ENCODE results near the gene NKTR. TPM values are rescaled to one million over a fixed set of nuclear protein-coding genes. Genes with fewer than 3 reads are reported as not detected.

Gene NKTR
- total and polyA plus RNA-seq, 2 experiments from 2014 or later: 81.3 to 117 TPM

- Mint-ChIP-seq H3K27ac (peak overlapping the region; percentile 52; the same call in 1 of the 2 replicates), H3K9me3 (no peaks in the 10 kb centered on the region; the same call in none of the 3 replicates), H3K4me1 (peaks cover 24% of the 10 kb centered on the region), H3K36me3 (ENCODE audit: low read depth) (peaks cover 29% of the 10 kb centered on the region), H3K4me3 (peak overlapping the region; percentile 96), H3K27me3 (ENCODE audit: insufficient read depth, low read depth, poor library complexity) (peaks cover 11% of the 10 kb centered on the region)
- H4K20me1 ChIP-seq (replicated peaks; ENCODE audit: insufficient read depth): peaks cover 39% of the 10 kb centered on the region
- peaks cover 59% of the 10 kb centered on the region for H3K79me2 ChIP-seq (replicated peaks; ENCODE audit: insufficient read depth)
- H3K9me2 ChIP-seq (ENCODE audit: insufficient read depth): no peaks in the 10 kb centered on the region
- H3F3A ChIP-seq (replicated peaks; ENCODE audit: low read depth): peaks cover 5% of the 10 kb centered on the region
- no peaks in the 10 kb centered on the region; the same call in 1 of the 2 replicates for H3K36me3 ChIP-seq (ENCODE audit: insufficient read depth)
- peak; percentile 60 for DNase-seq (ENCODE audit: low spot score)
- no peak overlapping the region for H2AFZ ChIP-seq
- TF ChIP-seq CTCF (conservative IDR thresholded peaks at IDR 0.05; ENCODE audit: low read depth in 2 of 2): peak in 1 of 2 experiments; percentile 25; a peak in 1 of 4 replicates
- no peak for TF ChIP-seq STAT1 (IDR thresholded peaks at IDR 0.05; ENCODE audit: unreplicated experiment)
- H3K27me3 ChIP-seq (ENCODE audit: insufficient read depth): no peaks in the 10 kb centered on the region
- H3K4me2 ChIP-seq: peak overlapping the region; percentile 81
- H3K27ac ChIP-seq (ENCODE audit: low read depth): no peak overlapping the region
- peaks cover 17% of the 10 kb centered on the region for H3K4me1 ChIP-seq (ENCODE audit: insufficient read depth)
- ATAC-seq: no peak
- H3K4me3 ChIP-seq: peak overlapping the region; percentile 75
Observed at GRCh38 chr3:42601896-42602581, 1.6 kb downstream of the NKTR start.

DNA sequence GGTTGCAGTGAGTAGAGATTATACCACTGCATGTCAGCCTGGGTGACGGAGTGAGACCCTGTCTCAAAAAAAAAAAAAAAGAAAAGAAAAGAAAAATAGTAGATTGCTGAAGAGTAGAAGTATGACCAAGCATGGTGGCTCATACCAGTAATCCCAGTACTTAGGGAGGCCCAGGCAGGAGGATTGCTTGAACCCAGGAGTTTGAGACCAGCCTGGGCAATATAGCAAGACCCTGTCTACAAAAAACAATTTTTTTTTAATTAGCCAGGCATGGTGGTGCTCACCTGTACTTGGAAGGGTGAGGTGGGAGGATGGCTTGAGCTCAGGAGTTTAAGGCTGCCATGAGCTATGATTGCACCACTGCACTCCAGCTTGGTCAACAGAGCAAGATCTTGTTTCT is 2.5 kb downstream of the NKTR start:
- H3K4me1 ChIP-seq (ENCODE audit: insufficient read depth): peaks cover 17% of the 10 kb centered on the region
- H3K27ac Mint-ChIP-seq: no peak overlapping the region
- no peaks in the 10 kb centered on the region for H3K9me2 ChIP-seq (ENCODE audit: insufficient read depth)
- H3K4me3 Mint-ChIP-seq: no peak overlapping the region
- no peak for ATAC-seq
- TF ChIP-seq, protein P1, sequence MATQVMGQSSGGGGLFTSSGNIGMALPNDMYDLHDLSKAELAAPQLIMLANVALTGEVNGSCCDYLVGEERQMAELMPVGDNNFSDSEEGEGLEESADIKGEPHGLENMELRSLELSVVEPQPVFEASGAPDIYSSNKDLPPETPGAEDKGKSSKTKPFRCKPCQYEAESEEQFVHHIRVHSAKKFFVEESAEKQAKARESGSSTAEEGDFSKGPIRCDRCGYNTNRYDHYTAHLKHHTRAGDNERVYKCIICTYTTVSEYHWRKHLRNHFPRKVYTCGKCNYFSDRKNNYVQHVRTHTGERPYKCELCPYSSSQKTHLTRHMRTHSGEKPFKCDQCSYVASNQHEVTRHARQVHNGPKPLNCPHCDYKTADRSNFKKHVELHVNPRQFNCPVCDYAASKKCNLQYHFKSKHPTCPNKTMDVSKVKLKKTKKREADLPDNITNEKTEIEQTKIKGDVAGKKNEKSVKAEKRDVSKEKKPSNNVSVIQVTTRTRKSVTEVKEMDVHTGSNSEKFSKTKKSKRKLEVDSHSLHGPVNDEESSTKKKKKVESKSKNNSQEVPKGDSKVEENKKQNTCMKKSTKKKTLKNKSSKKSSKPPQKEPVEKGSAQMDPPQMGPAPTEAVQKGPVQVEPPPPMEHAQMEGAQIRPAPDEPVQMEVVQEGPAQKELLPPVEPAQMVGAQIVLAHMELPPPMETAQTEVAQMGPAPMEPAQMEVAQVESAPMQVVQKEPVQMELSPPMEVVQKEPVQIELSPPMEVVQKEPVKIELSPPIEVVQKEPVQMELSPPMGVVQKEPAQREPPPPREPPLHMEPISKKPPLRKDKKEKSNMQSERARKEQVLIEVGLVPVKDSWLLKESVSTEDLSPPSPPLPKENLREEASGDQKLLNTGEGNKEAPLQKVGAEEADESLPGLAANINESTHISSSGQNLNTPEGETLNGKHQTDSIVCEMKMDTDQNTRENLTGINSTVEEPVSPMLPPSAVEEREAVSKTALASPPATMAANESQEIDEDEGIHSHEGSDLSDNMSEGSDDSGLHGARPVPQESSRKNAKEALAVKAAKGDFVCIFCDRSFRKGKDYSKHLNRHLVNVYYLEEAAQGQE (IDR thresholded peaks at IDR 0.05; ENCODE audit: unreplicated experiment): no peak
- TF ChIP-seq NANOG (IDR thresholded peaks at IDR 0.05; ENCODE audit: borderline replicate concordance) (no peak), CTCF (conservative IDR thresholded peaks at IDR 0.05; ENCODE audit: low read depth in 2 of 2) (no peak)
- H3K9me3 Mint-ChIP-seq: no peaks in the 10 kb centered on the region; the same call in 1 of the 3 replicates
- H3K27me3 ChIP-seq (ENCODE audit: insufficient read depth): no peaks in the 10 kb centered on the region
- H2AFZ ChIP-seq: no peak overlapping the region
- H3F3A ChIP-seq (replicated peaks; ENCODE audit: low read depth): peaks cover 5% of the 10 kb centered on the region
- peaks cover 29% of the 10 kb centered on the region for H3K36me3 Mint-ChIP-seq (ENCODE audit: low read depth)
- no peak overlapping the region for H3K4me3 ChIP-seq
- no peak overlapping the region for H3K27ac ChIP-seq (ENCODE audit: low read depth)
- H4K20me1 ChIP-seq (replicated peaks; ENCODE audit: insufficient read depth): peaks cover 48% of the 10 kb centered on the region
- DNase-seq (ENCODE audit: low spot score): no peak
- no peak overlapping the region for H3K4me2 ChIP-seq
- H3K4me1 Mint-ChIP-seq: peaks cover 24% of the 10 kb centered on the region
- peaks cover 11% of the 10 kb centered on the region for H3K27me3 Mint-ChIP-seq (ENCODE audit: insufficient read depth, low read depth, poor library complexity)
- H3K79me2 ChIP-seq (replicated peaks; ENCODE audit: insufficient read depth): peaks cover 69% of the 10 kb centered on the region
- H3K36me3 ChIP-seq (ENCODE audit: insufficient read depth): no peaks in the 10 kb centered on the region; the same call in 1 of the 2 replicates

Measured in GM23338 (cell line).